ENCODE measurements around the gene BSCL2. TPM values are rescaled to one million over a fixed set of nuclear protein-coding genes. Genes with fewer than 3 reads are reported as not detected.

BSCL2 gene
- total RNA-seq, 1 donor from 2014 or later: 34.6 TPM

- Histone ChIP-seq H3K79me2 (ENCODE audit: low read depth) (peaks cover 14% of the 10 kb centered on the region), H3F3A (ENCODE audit: low read depth) (peaks cover 84% of the 10 kb centered on the region), H3K36me3 (no peaks in the 10 kb centered on the region), H3K9ac (peak overlapping the region; percentile 74), H3K4me3 (peak overlapping the region; percentile 65), H3K27ac (peak overlapping the region; percentile 98), H2AFZ (replicated peaks) (peak overlapping the region; percentile 94), H4K20me1 (ENCODE audit: low read depth) (no peaks in the 10 kb centered on the region), H3K9me3 (ENCODE audit: low read depth) (no peaks in the 10 kb centered on the region), H3K4me2 (peak overlapping the region; percentile 92), H3K27me3 (no peaks in the 10 kb centered on the region), H3K4me1 (peaks cover 32% of the 10 kb centered on the region)
- H3K27me3 Mint-ChIP-seq (ENCODE audit: insufficient read depth, low read depth): peaks cover 8% of the 10 kb centered on the region
- peak overlapping the region; percentile 97 for H3K27ac Mint-ChIP-seq
- peaks cover 47% of the 10 kb centered on the region for H3K4me1 Mint-ChIP-seq
- TF ChIP-seq EZH2 (IDR thresholded peaks at IDR 0.05): no peak
- TF ChIP-seq EZH2phosphoT487 (IDR thresholded peaks at IDR 0.05): no peak
- TF ChIP-seq, protein P1, sequence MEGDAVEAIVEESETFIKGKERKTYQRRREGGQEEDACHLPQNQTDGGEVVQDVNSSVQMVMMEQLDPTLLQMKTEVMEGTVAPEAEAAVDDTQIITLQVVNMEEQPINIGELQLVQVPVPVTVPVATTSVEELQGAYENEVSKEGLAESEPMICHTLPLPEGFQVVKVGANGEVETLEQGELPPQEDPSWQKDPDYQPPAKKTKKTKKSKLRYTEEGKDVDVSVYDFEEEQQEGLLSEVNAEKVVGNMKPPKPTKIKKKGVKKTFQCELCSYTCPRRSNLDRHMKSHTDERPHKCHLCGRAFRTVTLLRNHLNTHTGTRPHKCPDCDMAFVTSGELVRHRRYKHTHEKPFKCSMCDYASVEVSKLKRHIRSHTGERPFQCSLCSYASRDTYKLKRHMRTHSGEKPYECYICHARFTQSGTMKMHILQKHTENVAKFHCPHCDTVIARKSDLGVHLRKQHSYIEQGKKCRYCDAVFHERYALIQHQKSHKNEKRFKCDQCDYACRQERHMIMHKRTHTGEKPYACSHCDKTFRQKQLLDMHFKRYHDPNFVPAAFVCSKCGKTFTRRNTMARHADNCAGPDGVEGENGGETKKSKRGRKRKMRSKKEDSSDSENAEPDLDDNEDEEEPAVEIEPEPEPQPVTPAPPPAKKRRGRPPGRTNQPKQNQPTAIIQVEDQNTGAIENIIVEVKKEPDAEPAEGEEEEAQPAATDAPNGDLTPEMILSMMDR (IDR thresholded peaks at IDR 0.05): no peak
- peak overlapping the region; percentile 88 for H3K4me3 Mint-ChIP-seq
- peaks cover 26% of the 10 kb centered on the region for H3K36me3 Mint-ChIP-seq
- no peaks in the 10 kb centered on the region for H3K9me3 Mint-ChIP-seq
- peak; percentile 99 for DNase-seq (ENCODE audit: low spot score)
These were observed 2.2 kb upstream of the BSCL2 start for GRCh38 chr11:62709247-62710000.

- peaks cover 32% of the 10 kb centered on the region for H3K4me1 ChIP-seq
- peaks cover 8% of the 10 kb centered on the region for H3K27me3 Mint-ChIP-seq (ENCODE audit: insufficient read depth, low read depth)
- H4K20me1 ChIP-seq (ENCODE audit: low read depth): no peaks in the 10 kb centered on the region
- TF ChIP-seq, protein P1 (IDR thresholded peaks at IDR 0.05): no peak
- no peak for TF ChIP-seq EZH2phosphoT487 (IDR thresholded peaks at IDR 0.05)
- no peak for TF ChIP-seq EZH2 (IDR thresholded peaks at IDR 0.05)
- peak overlapping the region; percentile 61 for H3K27ac ChIP-seq
- peak overlapping the region; percentile 65 for H3K4me3 ChIP-seq
- peaks cover 81% of the 10 kb centered on the region for H3F3A ChIP-seq (ENCODE audit: low read depth)
- no peaks in the 10 kb centered on the region for H3K36me3 ChIP-seq
- peak overlapping the region; percentile 92 for H3K4me2 ChIP-seq
- no peak for DNase-seq (ENCODE audit: low spot score)
- peak overlapping the region; percentile 88 for H3K4me3 Mint-ChIP-seq
- H2AFZ ChIP-seq (replicated peaks): peak overlapping the region; percentile 68
- no peaks in the 10 kb centered on the region for H3K9me3 Mint-ChIP-seq
- peak overlapping the region; percentile 97 for H3K27ac Mint-ChIP-seq
- H3K27me3 ChIP-seq: no peaks in the 10 kb centered on the region
- peaks cover 47% of the 10 kb centered on the region for H3K4me1 Mint-ChIP-seq
- H3K79me2 ChIP-seq (ENCODE audit: low read depth): peaks cover 16% of the 10 kb centered on the region
- peaks cover 26% of the 10 kb centered on the region for H3K36me3 Mint-ChIP-seq
- no peaks in the 10 kb centered on the region for H3K9me3 ChIP-seq (ENCODE audit: low read depth)
- peak overlapping the region; percentile 55 for H3K9ac ChIP-seq
These were observed 1.6 kb upstream of the BSCL2 start for GRCh38 chr11:62708793-62709192.

GRCh38 chr11:62708392-62708791 lies 1.2 kb upstream of the BSCL2 start:
- no peaks in the 10 kb centered on the region for H3K9me3 ChIP-seq (ENCODE audit: low read depth)
- no peaks in the 10 kb centered on the region for H3K27me3 ChIP-seq
- Mint-ChIP-seq H3K27me3 (ENCODE audit: insufficient read depth, low read depth) (peaks cover 8% of the 10 kb centered on the region), H3K27ac (peak overlapping the region; percentile 97), H3K36me3 (peaks cover 24% of the 10 kb centered on the region), H3K4me1 (peaks cover 47% of the 10 kb centered on the region), H3K4me3 (peak overlapping the region; percentile 88), H3K9me3 (no peaks in the 10 kb centered on the region)
- no peaks in the 10 kb centered on the region for H4K20me1 ChIP-seq (ENCODE audit: low read depth)
- peaks cover 77% of the 10 kb centered on the region for H3F3A ChIP-seq (ENCODE audit: low read depth)
- H2AFZ ChIP-seq (replicated peaks): no peak overlapping the region
- H3K27ac ChIP-seq: no peak overlapping the region
- H3K4me2 ChIP-seq: peak overlapping the region; percentile 92
- no peak overlapping the region for H3K9ac ChIP-seq
- H3K4me1 ChIP-seq: peaks cover 32% of the 10 kb centered on the region
- DNase-seq (ENCODE audit: low spot score): no peak
- TF ChIP-seq EZH2 (IDR thresholded peaks at IDR 0.05): no peak
- TF ChIP-seq, protein P1 (IDR thresholded peaks at IDR 0.05): no peak
- TF ChIP-seq EZH2phosphoT487 (IDR thresholded peaks at IDR 0.05): no peak
- H3K36me3 ChIP-seq: no peaks in the 10 kb centered on the region
- H3K79me2 ChIP-seq (ENCODE audit: low read depth): peaks cover 16% of the 10 kb centered on the region
- peak overlapping the region; percentile 65 for H3K4me3 ChIP-seq
